A673 (cell line): ENCODE measurements around the gene PLCG2. TPM values are rescaled to one million over a fixed set of nuclear protein-coding genes. Genes with fewer than 3 reads are reported as not detected.
"Not testable (repeated sequence)": the region's sequence is repeated elsewhere in the genome, so short reads cannot be mapped to it uniquely, and the experiment has no call there.

Source experiments
- BruUV-seq: library from RNA; stranded (reverse); fragments of 400-500 nt; replicated peaks from 2 replicates; lab custom pipeline; 2021; lab: Mats Ljungman, UMichigan
- CTCF ChIA-PET: fragments of 300-600 bp; sonication (Branson Sonifier 250); formaldehyde crosslinking; loops from one replicate; lab custom pipeline; 2022; ENCODE audit warnings: antibody characterized with exemption; lab: Charles Lee
- POLR2A ChIA-PET: fragments of 300-600 bp; sonication (Branson Sonifier 250); formaldehyde crosslinking; loops from one replicate; lab custom pipeline; 2022; ENCODE audit warnings: antibody characterized with exemption; ENCODE audit not compliant: low non-redundant PET; lab: Charles Lee
- DNase-seq: peaks from one replicate; pipeline ENCODE4 v3.0.0-alpha.2; 2015; ENCODE audit warnings: low spot score
- H3K27ac ChIP-seq: fragments of 200-600 bp; sonication (generic); 2 replicates; pipeline ENCODE4 v1.5.1; 2016; ENCODE audit warnings: mixed run types, low read depth, mild to moderate bottlenecking, mixed read lengths, antibody characterized with exemption, low read length; ENCODE audit not compliant: poor library complexity, severe bottlenecking
- H3K27me3 ChIP-seq: fragments of 200-600 bp; sonication (generic); replicated peaks from 2 replicates; pipeline ENCODE4 v1.6.1; 2017; ENCODE audit warnings: mixed run types, low read depth, mild to moderate bottlenecking, mixed read lengths, antibody characterized with exemption, low read length; ENCODE audit not compliant: insufficient read depth, poor library complexity
- H3K36me3 ChIP-seq: fragments of 200-600 bp; sonication (generic); 2 replicates; pipeline ENCODE4 v1.6.1; 2016; ENCODE audit warnings: mixed run types, mild to moderate bottlenecking, mixed read lengths, antibody characterized with exemption, low read length; ENCODE audit not compliant: insufficient read depth, poor library complexity, severe bottlenecking
- H3K4me1 ChIP-seq: fragments of 200-600 bp; sonication (generic); 2 replicates; pipeline ENCODE4 v1.6.1; 2017; ENCODE audit warnings: mixed run types, mild to moderate bottlenecking, mixed read lengths, antibody characterized with exemption, low read length; ENCODE audit not compliant: insufficient read depth, poor library complexity, severe bottlenecking
- H3K4me3 ChIP-seq: fragments of 200-600 bp; sonication (generic); 2 replicates; pipeline ENCODE4 v1.5.1; 2016; ENCODE audit warnings: low read depth, mixed run types, mild to moderate bottlenecking, mixed read lengths, low read length; ENCODE audit not compliant: poor library complexity, severe bottlenecking
- H3K9me3 ChIP-seq: fragments of 200-600 bp; sonication (generic); 2 replicates; pipeline ENCODE4 v1.6.1; 2016; ENCODE audit warnings: mixed run types, low read depth, mild to moderate bottlenecking, mixed read lengths, antibody characterized with exemption, low read length; ENCODE audit not compliant: poor library complexity, severe bottlenecking
- EZH2 ChIP-seq: fragments of 200-600 bp; sonication (generic); IDR thresholded peaks from 2 replicates; pipeline ENCODE4 v1.6.1; 2017; ENCODE audit warnings: borderline replicate concordance, low read depth, mild to moderate bottlenecking, mixed read lengths, antibody characterized with exemption, low read length; ENCODE audit not compliant: poor library complexity, severe bottlenecking
- intact Hi-C: fragments of 100-400 bp; cut with micrococcal nuclease; formaldehyde crosslinking; loops from one replicate; pipeline ENCODE4 v1.10.0; 2022; ENCODE audit not compliant: unreplicated experiment
- total RNA-seq: library from RNA; stranded (reverse); gene quantifications from 2 replicates; pipeline ENCODE4 v1.2.3, GENCODE V29; 2021
- TF ChIP-seq, protein P1 (sequence below): fragments of 300-800, 200-600 bp; sonication (generic); conservative IDR thresholded peaks from 2 replicates; pipeline ENCODE4 v1.5.1; 2017; ENCODE audit warnings: low read depth, mild to moderate bottlenecking, antibody characterized with exemption, low read length, moderate library complexity, mixed read lengths

The PLCG2 gene
- total RNA-seq, 1 experiment from 2014 or later, result 9.6 TPM

DNA sequence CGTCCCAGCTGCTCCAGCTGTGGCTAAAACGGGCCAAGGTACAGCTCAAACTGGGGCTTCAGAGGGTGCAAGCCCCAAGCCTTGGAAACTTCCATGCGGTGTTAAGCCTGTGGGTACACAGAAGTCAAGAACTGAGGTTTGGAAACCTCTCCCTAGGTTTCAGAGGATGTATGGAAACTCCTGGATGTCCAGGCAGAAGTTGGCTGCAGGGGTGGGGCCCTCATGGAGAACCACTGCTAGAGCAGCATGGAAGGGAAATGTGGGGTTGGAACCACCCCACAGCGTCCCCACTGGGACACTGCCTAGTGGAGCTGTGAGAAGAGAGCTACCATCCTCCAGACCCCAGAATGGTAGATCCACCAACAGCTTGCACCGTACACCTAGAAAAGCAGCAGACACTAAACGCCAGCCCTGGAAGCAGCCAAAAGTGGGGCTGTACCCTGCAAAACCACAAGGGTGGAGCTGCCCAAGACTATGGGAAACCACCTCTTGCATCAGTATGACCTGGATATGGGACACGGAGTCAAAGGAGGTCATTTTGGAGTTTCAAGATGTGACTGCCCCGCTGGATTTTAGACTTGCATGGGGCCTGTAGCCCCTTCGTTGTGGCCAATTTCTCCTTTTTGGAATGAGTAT is 230.0 kb downstream of the PLCG2 start:
- no peak for DNase-seq
- Histone ChIP-seq H3K27me3 (no peaks in the 10 kb centered on the region), H3K4me1 (peaks cover 3% of the 10 kb centered on the region), H3K36me3 (no peaks in the 10 kb centered on the region), H3K9me3 (peaks cover 11% of the 10 kb centered on the region), H3K4me3 (no peak overlapping the region), H3K27ac (no peak overlapping the region)
- intact Hi-C loops, result no loop called here
- no TSS peak for BruUV-seq
- ChIA-PET CTCF (no interaction called here), POLR2A (no interaction called here)
- TF ChIP-seq, protein P1, sequence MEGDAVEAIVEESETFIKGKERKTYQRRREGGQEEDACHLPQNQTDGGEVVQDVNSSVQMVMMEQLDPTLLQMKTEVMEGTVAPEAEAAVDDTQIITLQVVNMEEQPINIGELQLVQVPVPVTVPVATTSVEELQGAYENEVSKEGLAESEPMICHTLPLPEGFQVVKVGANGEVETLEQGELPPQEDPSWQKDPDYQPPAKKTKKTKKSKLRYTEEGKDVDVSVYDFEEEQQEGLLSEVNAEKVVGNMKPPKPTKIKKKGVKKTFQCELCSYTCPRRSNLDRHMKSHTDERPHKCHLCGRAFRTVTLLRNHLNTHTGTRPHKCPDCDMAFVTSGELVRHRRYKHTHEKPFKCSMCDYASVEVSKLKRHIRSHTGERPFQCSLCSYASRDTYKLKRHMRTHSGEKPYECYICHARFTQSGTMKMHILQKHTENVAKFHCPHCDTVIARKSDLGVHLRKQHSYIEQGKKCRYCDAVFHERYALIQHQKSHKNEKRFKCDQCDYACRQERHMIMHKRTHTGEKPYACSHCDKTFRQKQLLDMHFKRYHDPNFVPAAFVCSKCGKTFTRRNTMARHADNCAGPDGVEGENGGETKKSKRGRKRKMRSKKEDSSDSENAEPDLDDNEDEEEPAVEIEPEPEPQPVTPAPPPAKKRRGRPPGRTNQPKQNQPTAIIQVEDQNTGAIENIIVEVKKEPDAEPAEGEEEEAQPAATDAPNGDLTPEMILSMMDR, result no peak
- no peak for TF ChIP-seq EZH2

DNA sequence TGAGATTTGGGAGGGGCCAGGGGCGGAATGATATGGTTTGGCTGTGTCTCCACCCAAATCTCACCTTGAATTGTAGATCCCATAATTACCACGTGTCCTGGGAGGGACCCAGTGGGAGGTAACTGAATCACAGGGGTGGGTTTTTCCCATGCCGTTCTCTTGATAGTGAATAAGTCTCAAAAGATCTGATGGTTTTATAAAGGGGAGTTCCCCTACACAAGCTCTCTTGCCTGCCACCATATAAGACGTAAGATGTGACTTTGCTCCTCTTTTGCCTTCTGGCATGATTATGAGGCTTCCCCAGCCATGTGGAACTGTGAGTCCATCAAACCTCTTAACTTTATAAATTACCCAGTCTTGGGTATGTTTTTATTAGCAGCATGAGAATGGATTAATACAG is 230.7 kb downstream of the PLCG2 start:
- H3K27ac ChIP-seq, H3K36me3 ChIP-seq, H3K27me3 ChIP-seq, intact Hi-C loops, POLR2A ChIA-PET, H3K4me3 ChIP-seq, BruUV-seq, H3K4me1 ChIP-seq, CTCF ChIA-PET, DNase-seq: not testable (repeated sequence)
- peaks cover 11% of the 10 kb centered on the region for H3K9me3 ChIP-seq

DNA sequence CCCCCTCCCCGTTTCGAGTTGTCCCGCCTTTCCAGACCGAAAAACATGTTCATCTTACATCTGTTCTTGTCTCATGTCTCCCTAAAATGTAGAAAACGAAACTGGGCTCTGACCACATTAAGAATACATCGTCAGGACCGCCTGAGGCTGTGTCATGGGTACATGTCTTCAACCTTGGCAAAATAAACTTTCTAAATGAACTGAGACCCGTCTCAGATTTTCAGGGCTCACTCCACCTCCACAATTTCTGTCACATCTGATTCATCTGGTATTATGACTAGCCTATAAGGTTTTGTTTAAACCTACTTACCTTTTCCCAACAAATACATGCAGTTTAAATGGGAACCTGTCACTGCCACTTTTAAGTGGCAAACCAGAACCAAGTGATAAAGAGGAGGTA is 231.6 kb downstream of the PLCG2 start:
- Histone ChIP-seq H3K36me3 (no peaks in the 10 kb centered on the region), H3K9me3 (peaks cover 15% of the 10 kb centered on the region), H3K4me1 (peaks cover 2% of the 10 kb centered on the region), H3K4me3 (no peak overlapping the region), H3K27ac (no peak overlapping the region), H3K27me3 (no peaks in the 10 kb centered on the region)
- no peak for DNase-seq
- ChIA-PET CTCF (no interaction called here), POLR2A (no interaction called here)
- intact Hi-C loops, result no loop called here
- TF ChIP-seq, protein P1, result no peak
- TF ChIP-seq EZH2, result no peak
- no TSS peak for BruUV-seq

DNA sequence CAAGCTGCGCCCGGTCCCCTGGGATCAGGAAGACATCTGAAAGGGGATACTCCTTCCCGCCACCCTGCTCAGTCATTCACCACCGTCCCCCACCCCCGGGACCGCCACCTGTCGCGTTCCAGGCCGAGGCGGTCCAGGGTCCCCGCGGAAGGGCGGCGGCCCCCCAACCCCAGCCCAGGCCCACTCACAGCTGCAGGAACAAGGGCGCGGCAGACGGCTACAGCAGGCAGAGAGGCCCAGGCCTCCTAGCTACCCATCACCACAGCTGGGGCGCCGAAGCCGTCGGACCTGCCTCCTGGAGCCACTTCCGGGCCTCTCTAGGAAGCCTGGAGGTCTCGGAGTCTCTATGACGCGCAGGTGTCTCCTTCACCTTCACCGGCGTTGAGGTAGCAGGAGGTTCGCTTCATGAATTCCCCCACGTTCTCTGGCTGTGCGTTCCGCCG is 232.1 kb downstream of the PLCG2 start, which contains the start of gene SDR42E1:
TSS of gene SDR42E1 (minus strand) at position 272 of the 443 bp plus-strand sequence. CDS start 10,612 bp downstream, outside the sequence.
- Histone ChIP-seq H3K36me3 (no peaks in the 10 kb centered on the region), H3K27ac (no peak within 1 kb of the TSS), H3K27me3 (no peaks in the 10 kb centered on the region), H3K4me1 (no peaks in the 10 kb centered on the region), H3K4me3 (no peak within 1 kb of the TSS), H3K9me3 (peaks cover 15% of the 10 kb centered on the region)
- intact Hi-C loops, result no loop called here
- BruUV-seq, result no TSS peak
- no peak for DNase-seq
- no peak for TF ChIP-seq EZH2
- TF ChIP-seq, protein P1, result no peak
- ChIA-PET POLR2A (no interaction called here), CTCF (no interaction called here)
